BE2C (cell line): ENCODE measurements around the gene CAMKMT.

ENCODE experiments used
- DNase-seq: peaks from one replicate; pipeline ENCODE4 v3.0.0-alpha.2; 2020
- H3K27me3 ChIP-seq: fragments of 250-450 bp; sonication (Bioruptor Pico); 2 replicates; pipeline ENCODE4 v1.5.1; 2020; ENCODE audit warnings: mild to moderate bottlenecking
- H3K36me3 ChIP-seq: fragments of 250-450 bp; sonication (Bioruptor Pico); 2 replicates; pipeline ENCODE4 v1.5.1; 2020; ENCODE audit warnings: mild to moderate bottlenecking
- H3K4me1 ChIP-seq: fragments of 250-450 bp; sonication (Bioruptor Pico); 2 replicates; pipeline ENCODE4 v1.5.1; 2020
- H3K4me3 ChIP-seq: 2 replicates; pipeline ENCODE4 v1.5.1; 2011; ENCODE audit warnings: low read depth, low read length
- H3K9me3 ChIP-seq: fragments of 250-450 bp; sonication (Bioruptor Pico); 2 replicates; pipeline ENCODE4 v1.5.1; 2020
- CTCF ChIP-seq: IDR thresholded peaks from 2 replicates; pipeline ENCODE4 v1.5.1; 2012; ENCODE audit warnings: mild to moderate bottlenecking, low read depth, low read length

Gene CAMKMT

GRCh38 chr2:44388877-44389276 is 27.1 kb downstream of the CAMKMT start:
- H3K36me3 ChIP-seq: no peaks in the 10 kb centered on the region
- no peak for DNase-seq

GRCh38 chr2:44389895-44390294 is 28.1 kb downstream of the CAMKMT start:
- Histone ChIP-seq H3K4me3 (no peak overlapping the region), H3K27me3 (no peaks in the 10 kb centered on the region), H3K36me3 (no peaks in the 10 kb centered on the region), H3K4me1 (no peaks in the 10 kb centered on the region), H3K9me3 (no peaks in the 10 kb centered on the region)
- no peak for DNase-seq
- TF ChIP-seq CTCF: no peak; the same call in 1 of the 2 replicates

More at GRCh38 chr2:44388877-44389276, 27.1 kb downstream of the CAMKMT start:
- H3K4me1 ChIP-seq: no peaks in the 10 kb centered on the region
- no peaks in the 10 kb centered on the region for H3K9me3 ChIP-seq
- no peak overlapping the region for H3K4me3 ChIP-seq
- H3K27me3 ChIP-seq: no peaks in the 10 kb centered on the region
- no peak for TF ChIP-seq CTCF

GRCh38 chr2:44392338-44392943 is 30.7 kb downstream of the CAMKMT start:
- peak; percentile 78 for DNase-seq
- H3K4me3 ChIP-seq: no peak overlapping the region
- no peaks in the 10 kb centered on the region for H3K27me3 ChIP-seq
- TF ChIP-seq CTCF: peak; percentile 62
- no peaks in the 10 kb centered on the region for H3K36me3 ChIP-seq
- no peaks in the 10 kb centered on the region for H3K4me1 ChIP-seq
- no peaks in the 10 kb centered on the region for H3K9me3 ChIP-seq

- Histone ChIP-seq H3K36me3 (no peaks in the 10 kb centered on the region), H3K4me3 (no peak overlapping the region), H3K9me3 (no peaks in the 10 kb centered on the region), H3K27me3 (no peaks in the 10 kb centered on the region), H3K4me1 (no peaks in the 10 kb centered on the region)
- TF ChIP-seq CTCF: no peak
- no peak for DNase-seq
Measured at GRCh38 chr2:44397447-44398175, 35.9 kb downstream of the CAMKMT start.

- H3K9me3 ChIP-seq: no peaks in the 10 kb centered on the region
- no peak overlapping the region for H3K4me3 ChIP-seq
- no peaks in the 10 kb centered on the region for H3K36me3 ChIP-seq
- H3K27me3 ChIP-seq: no peaks in the 10 kb centered on the region
- no peak for TF ChIP-seq CTCF
- H3K4me1 ChIP-seq: no peaks in the 10 kb centered on the region
- no peak for DNase-seq
Measured at GRCh38 chr2:44398243-44398897, 36.6 kb downstream of the CAMKMT start.

GRCh38 chr2:44420725-44421124 is 59.0 kb downstream of the CAMKMT start:
- H3K9me3 ChIP-seq: no peaks in the 10 kb centered on the region
- no peaks in the 10 kb centered on the region for H3K27me3 ChIP-seq
- no peaks in the 10 kb centered on the region for H3K4me1 ChIP-seq
- TF ChIP-seq CTCF: no peak
- no peak overlapping the region for H3K4me3 ChIP-seq
- no peak for DNase-seq
- H3K36me3 ChIP-seq: no peaks in the 10 kb centered on the region
